GM21825 (cell line): ENCODE results near the gene SV2B.

Source experiments
- ATAC-seq: cut with Tn5 transposase; IDR thresholded peaks from one replicate; pipeline ENCODE4 v1.9.1; 2021; ENCODE audit warnings: mild to moderate bottlenecking, moderate library complexity; ENCODE audit not compliant: unreplicated experiment

Gene SV2B

DNA sequence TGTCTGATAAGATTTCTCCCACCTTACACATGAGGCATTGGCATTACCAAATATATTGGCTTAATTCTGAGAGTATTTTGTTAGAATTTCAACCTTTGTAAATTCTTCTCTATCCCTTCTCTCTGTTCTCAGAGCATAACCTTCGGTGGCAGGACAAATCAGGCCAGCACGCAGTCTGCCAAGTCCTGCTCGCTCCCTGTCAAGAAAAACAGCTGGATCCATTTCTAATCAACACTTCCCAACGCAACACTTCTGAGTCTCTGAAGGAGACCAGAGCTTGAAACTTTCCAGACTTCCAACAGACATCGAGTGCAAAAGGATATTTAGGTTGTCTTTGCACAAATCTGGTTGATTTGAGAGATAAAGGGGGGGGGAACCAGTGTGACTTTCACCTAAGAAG, 125.7 kb downstream of the SV2B start:
- no peak for ATAC-seq

DNA sequence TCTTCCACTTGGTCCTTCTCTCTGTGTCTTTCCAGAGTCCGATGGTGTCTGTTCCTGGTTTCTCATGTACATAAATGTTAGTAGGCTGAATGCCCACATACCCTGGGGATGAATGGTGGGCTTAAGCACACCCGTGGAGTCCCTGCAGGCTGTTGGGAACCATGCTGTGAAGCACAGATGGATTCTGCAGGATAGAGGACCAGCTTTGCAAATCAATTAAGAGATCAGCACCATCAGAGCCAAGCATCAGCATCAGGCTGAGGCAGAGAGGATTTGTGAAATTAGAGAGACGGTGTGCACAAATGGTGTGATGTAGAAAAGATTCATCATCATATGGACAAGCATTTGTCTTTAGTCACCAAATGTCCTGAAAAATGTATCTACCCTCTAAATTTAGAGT, 127.1 kb downstream of the SV2B start:
- no peak for ATAC-seq

DNA sequence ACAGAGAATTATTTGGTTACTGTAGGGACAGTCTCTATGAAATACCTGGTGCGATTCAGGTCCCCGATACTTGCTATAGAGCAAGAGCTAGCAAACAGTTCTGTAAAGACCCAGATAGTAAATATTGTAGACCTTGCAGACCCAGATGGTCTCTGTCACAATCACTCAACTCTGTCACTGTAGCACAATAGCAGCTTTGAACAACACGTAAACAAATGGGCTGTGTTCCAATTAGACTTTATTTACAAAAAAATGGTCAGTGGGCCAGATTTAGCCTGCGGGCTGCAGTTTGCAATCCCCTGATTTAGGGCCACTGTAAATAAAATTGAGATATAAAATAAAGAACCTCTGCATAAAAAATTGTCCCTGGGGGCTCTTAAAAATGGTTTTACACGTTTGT, 127.7 kb downstream of the SV2B start:
- no peak for ATAC-seq

DNA sequence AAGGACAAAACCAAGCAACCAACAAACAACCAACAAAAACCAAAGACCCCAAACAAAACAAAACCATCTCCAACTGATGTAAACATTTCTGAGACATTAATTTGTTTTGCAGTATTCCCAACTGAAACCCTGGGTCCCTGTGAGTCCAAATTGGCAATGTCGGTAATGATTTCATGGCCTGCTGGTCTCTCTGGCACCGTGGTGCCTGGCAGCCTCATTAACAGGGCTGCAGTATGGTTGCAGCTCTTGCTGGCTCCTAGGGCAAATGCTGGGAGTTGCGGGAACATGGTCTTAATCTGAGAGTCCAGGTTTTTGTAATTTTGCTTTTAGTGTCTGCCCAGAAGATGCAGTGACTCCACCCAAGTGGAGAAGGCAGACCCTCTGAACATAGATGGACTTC, 128.3 kb downstream of the SV2B start:
- ATAC-seq: no peak

DNA sequence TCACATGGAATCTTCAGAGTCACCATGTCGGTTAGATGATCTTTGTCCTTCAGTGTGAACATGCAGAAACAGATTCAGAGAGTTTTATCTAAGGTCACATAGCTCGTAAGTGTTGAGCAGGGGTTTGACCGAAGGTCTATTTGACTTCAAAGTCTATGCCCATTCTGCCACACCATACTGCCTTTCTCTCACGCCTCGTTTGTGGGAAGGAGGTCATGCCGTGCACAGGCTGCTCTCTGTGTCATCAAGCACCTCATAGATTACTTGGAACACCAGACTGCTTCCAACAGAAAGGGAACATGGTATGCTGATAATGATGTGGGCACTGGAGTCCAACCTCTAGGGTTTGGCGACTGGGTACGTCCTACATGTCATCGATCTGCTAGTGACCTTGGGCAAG, 128.8 kb downstream of the SV2B start:
- ATAC-seq: no peak

DNA sequence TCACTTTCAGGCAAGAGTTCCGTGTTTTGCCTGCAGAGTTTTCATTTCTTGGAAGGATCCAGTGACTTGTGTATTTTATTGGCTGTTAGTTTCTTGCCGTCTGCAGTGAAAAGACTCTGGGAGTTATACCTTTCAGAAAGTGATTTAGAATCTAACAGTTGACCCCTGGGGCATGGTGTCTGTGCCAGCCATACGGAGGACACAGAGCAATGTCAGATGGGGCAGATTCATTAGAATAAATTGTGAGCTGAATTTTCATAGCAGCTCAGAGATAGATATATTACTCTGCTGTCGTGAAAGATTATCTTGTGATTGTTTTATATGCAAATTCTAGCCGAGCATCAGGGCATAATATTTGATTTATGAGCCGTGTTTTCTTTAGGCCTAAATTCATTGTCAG, 131.6 kb downstream of the SV2B start:
- no peak for ATAC-seq

DNA sequence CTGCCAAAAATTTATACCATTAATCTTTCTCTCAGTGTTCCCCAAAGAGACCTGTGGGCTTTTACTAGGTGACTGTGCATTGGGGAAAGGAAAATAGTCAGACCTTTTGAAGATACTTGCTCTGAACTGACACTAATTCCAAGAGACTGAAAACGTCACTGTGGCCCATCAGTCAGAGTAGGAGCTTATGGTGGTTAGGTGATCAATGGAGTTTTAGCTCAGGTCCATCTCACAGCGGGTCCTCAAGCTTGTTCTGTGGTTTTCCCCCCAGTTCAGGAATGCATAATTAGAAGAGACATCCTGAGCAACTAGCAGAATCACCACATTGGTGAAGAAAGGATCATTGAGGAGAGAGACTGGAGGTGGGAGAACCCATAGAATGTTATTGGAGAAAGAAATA, 134.7 kb downstream of the SV2B start:
- ATAC-seq: no peak

DNA sequence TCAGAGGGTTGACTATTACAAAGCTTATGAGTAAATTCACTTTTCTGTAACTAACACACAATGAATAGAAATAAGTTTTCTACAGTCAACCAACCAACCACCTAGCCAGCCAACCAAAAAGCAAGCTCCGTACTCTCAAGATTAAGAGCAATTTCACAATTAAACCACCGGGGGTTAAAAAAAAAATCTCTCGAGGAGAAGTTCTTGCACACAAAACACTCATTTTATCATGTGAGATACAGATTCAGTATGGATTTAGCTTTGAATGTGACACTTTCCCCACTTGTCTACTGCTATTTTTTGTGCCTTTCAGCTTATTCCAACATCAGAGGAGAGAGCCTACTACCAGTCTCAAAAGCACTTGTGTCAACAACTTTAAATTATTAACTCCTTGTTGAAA, 135.3 kb downstream of the SV2B start:
- no peak for ATAC-seq

DNA sequence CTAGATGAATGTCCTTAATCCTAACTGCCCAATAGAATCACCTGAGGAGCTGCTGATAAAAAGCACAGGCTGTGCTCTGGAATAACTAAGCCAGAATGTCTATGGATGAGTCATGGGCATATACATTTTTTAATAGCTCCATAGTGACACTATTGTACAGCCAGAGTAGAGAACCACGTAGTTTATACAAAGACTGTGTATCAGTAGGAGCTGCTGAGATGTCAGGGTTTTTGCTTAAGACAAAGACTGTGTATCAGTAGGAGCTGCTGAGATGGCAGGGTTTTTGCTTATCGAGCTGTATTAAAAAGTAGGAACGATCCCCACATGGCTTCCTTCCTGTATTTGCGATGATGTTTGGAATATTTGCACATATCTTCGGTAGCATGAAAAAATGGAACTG, 137.4 kb downstream of the SV2B start:
- ATAC-seq: no peak

DNA sequence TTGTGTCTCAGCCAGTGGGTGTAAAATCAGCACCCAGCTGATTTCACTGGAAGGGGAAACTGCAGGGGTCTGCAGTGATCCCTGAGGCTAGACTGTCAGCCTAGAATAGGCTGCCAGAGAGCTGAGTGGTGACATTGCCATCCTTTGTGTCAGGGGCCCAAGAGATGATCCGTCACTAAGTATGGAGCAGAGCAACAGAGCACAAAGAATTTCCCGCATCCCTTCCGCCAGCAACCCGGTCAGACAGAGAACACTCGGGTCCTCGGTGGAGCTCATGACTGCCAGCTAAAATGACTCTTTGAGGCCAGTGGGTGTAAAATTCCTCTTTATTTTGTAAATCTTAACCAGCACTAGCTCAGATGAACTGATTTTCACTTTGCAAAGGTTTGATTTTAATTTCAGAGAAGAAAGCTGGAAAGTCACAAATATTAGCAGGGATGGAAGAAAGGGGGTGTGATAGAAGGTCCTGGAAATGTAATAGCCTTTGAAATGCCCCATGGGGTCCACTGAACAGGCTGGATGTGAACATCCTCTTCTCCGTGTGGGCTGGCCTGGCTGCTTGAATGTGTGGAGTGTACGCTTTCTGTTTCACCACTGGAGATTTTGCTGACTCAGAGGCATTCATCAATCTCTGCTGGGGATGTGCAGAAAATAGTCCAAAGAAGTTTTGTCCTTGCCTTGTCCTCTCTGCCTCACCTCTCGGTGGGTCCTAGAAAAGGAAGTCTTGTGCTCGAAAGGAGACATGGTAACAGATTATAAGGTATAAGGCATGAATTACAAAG, 138.8 kb downstream of the SV2B start:
- no peak for ATAC-seq

DNA sequence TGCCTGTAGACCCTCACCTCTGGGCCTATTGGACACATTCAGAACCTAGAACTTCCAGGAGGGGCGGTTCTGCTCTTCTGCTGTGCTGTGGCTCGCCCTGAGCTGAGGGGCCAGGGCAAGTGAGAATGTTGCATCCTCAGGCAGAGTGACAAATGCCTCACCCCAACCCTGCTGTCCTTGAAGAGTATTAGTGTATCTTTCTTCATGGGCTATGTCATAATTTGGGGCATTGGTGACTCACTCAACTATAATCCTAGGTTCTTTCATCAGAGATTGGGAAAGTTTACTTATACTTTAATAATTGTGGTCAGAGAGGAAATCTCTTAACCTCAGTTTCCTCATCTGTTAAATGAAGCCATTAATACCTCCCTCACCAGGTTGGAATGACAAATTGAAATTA, 143.8 kb downstream of the SV2B start:
- no peak for ATAC-seq

DNA sequence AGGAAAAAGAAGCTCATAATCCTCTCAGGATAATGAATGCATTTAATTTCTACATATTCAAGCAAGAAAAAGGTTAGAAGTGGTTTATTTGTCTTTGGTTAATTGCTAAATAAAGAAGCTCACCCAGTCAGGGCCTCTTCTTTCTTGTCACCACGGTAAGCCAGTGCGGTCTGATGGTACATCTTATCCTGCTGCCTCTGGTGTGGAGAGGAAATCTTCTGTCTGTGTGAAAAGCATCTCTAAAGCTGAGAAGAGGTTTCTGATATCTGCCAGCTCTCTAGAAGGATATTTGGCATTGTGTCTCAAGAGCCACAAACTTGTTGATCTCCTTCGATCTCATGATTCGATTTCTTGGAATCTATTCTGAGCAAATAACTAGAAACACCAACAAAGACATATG, 144.9 kb downstream of the SV2B start:
- ATAC-seq: no peak

DNA sequence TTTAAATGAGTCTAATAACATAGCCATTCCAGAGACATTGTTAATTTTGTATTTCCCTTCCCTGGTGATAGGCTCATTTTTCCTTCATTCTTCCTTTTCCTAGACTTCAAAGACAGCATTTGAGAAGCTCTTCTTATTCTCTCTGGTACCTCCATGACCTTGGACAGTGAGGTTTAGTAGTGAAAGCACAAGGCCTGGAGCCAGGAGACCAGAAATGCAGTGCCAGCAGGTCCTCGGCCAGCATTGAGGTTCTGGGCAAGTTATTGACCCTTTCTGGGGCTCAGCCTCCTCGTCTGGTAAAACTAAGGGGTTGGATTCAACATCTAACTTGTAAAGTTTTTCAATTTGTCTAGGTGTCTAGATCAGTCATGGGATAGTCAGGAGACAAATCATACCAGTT, 146.9 kb downstream of the SV2B start:
- ATAC-seq: no peak

DNA sequence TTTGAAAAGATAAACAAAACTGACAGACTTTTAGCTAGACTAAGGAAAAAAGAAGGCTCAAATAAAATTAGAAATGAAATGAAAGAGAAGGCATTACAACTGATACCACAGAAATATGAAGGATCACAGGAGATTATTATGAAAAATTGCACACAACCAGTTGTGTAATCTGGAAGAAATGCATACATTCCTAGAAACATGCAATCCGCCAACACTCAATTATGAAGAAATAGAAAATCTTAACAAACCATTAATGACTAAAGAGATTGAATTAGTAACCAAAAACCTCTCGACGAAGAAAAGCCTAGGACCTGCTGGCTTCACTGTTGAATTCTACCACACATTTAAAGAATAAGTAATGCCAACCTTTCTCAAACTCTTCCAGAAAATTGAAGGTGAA, 149.5 kb downstream of the SV2B start:
- ATAC-seq: no peak

DNA sequence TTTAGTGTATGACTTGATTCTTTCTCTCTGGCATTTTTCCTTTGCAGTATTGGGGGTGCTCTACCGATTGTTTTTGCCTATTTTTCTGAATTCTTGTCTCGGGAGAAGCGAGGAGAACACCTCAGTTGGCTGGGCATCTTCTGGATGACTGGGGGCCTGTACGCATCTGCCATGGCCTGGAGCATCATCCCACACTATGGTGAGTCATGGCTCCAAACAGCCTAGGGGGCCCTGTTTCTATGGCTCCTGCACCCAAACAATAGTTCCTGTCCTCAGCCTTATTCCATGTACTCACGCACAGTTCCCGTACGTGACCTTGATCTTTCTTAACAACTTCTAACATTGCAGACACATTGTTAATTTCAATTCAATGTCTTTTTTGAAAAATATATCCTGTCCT, 152.3 kb downstream of the SV2B start:
- no peak for ATAC-seq

DNA sequence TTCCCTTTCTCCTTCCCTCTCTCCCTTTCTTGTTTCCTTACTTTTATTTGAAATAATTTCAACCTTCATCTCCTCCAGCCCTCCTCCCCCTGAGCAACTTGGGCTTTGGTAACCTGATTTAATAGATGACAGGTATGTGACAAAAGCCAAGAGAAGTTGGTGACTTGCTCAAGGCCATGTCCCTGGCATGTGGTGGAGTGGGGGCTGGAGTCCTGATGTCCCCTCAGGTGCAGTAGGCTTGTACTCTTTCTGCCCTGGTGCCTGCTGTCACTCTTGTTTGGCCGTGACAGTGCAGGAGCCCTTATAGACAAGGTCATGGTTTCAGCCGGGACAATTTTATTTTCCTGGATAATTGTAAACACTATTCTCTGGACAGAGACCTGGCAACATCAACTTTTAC, 152.7 kb downstream of the SV2B start:
- no peak for ATAC-seq

DNA sequence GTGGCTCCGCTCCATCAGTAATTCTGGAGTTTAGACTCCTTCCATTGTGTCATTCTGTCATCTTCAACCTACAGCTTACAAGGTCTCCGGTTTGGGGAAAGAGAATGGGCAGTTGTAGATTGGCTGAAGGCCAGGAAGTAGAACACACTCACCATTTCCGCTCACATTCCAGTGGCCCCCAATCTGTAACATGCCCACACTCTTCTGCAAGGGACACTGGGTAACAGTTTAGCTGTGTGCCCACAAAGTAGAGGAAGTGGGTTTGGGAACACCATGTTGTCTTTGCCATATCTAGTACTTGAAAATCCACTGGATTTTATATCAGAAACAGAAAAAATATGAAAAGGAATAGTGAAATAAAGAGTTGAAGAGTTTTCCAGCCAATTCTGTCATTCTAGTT, 153.5 kb downstream of the SV2B start:
- no peak for ATAC-seq

DNA sequence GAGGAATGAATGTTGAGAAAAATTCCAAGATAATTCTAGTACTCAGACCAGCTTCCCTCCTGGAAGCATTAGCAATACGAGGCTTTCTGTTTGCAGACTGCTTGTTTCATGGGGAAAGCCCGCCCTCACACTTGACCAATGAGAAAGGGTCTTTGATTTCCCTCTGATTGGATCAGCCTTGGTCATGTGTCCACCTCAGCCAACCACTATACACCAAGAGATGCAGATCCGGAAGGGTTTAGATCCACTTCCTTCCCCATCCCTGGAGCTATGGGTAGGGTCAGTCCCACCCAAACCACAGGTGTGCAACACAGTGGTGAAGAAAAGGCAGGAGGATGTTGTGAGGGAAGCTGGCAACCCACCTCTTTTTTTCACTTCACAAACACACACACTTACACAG, 154.7 kb downstream of the SV2B start:
- ATAC-seq: no peak

DNA sequence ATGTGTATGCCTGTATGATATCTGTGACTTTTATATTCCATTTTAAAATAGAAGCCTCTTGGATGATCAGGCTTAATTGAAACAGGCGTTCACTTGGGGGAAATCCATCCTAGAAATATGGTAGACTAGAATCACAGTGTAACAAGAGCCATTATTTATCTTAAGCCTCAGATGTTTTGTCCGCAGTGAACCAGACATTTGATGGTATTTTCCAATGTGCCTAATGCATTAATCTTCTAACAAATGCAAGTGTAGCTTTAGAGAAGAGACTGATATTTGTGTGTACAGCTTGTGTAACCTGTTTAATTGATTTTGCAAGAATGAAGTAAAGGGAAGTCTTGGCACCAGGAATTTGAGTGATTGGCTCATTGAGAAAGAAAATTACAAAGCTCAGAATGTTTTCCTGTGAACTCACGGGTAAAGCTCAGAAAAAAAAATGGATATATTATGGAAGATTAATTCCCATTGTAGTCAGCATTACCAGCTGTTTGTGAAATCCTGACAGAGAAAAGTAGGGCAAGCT, 155.7 kb downstream of the SV2B start:
- ATAC-seq: no peak

DNA sequence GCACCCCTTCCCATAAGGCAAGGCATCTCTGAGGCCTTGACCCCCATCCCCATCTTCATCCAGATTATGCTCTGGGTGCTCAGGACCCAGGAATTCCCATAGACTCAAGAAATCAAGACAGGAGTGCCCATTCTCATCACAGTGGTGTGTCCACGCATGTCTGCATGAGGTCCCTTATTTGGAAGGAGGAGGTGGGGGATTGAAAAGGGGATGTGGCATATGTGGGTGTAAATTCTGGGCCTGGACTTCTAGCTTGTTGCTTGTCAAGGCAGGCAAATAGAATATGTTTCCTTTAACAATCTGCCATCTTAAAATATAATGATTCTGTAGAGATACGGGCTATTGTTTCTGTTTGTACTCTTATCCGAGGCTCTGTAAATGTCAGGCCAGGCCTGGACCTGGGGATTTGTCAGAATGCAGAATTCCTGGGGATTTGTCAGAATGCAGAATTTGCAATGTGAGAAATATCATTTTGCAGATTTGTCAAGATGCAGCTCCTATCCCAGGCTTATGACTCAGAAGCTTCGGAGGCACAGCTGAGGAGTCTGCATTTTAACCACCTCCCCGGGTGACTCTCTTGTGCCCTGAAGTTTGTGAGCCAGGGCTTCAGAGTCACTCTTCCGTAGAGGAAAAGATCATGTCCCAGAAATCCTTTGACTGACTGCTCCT, 157.8 kb downstream of the SV2B start:
- no peak for ATAC-seq

DNA sequence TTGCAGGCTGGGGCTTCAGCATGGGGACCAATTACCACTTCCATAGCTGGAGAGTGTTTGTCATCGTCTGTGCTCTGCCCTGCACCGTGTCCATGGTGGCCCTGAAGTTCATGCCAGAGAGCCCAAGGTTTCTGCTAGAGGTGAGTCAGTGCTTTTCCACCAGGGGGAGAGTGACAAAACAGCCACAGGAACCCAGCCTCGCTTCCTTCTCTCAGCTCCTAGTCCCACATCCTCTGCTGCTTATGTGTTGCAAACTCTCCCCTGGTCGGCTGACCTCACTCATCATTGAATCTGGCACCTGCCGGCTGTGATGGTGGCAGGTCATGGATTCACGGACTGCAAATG, 158.3 kb downstream of the SV2B start:
- no peak for ATAC-seq

DNA sequence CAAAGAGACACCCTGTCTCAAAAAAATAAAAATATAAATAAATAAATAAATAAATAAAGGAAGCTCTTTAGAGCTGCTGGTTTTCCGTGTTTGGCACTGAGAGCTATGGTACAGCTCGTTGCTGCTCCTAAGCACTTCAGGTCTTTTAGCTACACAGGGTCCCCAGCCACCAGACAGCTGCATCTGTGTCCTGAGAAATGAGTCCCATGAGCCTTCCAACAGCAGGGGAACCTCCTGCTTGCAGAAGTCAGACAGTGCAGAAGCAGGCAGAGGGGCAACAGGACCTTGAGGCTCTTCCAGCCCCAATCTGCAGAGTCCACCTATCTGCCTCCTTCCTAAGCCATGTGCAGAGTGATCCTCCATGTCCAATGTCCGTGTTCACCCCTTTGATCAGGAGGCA, 159.0 kb downstream of the SV2B start:
- no peak for ATAC-seq

DNA sequence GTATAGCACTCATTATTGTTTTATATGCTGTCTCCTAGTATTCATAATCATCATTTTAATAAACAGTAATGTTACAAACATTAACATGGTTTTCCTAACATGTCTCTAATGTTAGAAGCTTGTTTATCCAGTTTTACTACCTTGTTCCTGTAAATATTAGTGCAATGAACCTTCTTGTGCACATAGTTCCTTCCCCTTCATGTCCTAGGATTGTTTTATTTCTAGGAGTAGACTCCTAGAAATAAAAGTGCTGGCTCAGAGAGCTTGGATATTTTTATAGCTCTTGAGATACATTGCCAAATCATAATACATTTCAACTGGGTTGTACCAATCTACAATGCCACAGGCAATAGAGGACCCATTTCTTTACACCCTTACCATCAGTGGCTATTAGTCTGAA, 161.3 kb downstream of the SV2B start:
- no peak for ATAC-seq
